Activated naive CD8-positive, alpha-beta T cell treated with anti-CD3 and anti-CD28 coated beads for 36 hours (primary cell): ENCODE measurements around the gene C13orf42. TPM values are rescaled to one million over a fixed set of nuclear protein-coding genes. Genes with fewer than 3 reads are reported as not detected.
"Not testable (repeated sequence)": the region's sequence is repeated elsewhere in the genome, so short reads cannot be mapped to it uniquely, and the experiment has no call there.

Experiments
- DNase-seq: peaks from one replicate; pipeline ENCODE4 v3.0.0; 2021
- H3K27ac Mint-ChIP-seq: one replicate; pipeline ENCODE4 v1.8.0; 2022; ENCODE audit warnings: mild to moderate bottlenecking, moderate library complexity, mixed read lengths
- H3K27me3 Mint-ChIP-seq: one replicate; pipeline ENCODE4 v1.8.0; 2022; ENCODE audit warnings: mild to moderate bottlenecking, mixed read lengths
- H3K36me3 Mint-ChIP-seq: one replicate; pipeline ENCODE4 v1.8.0; 2021; ENCODE audit warnings: mild to moderate bottlenecking, mixed read lengths
- H3K4me1 Mint-ChIP-seq: one replicate; pipeline ENCODE4 v1.8.0; 2021; ENCODE audit warnings: mixed read lengths
- H3K4me3 Mint-ChIP-seq: one replicate; pipeline ENCODE4 v1.8.0; 2022; ENCODE audit warnings: mild to moderate bottlenecking, moderate library complexity, mixed read lengths
- H3K9me3 Mint-ChIP-seq: one replicate; pipeline ENCODE4 v1.8.0; 2022; ENCODE audit warnings: mixed read lengths
- total RNA-seq, 2 experiments: library from RNA; stranded (reverse); gene quantifications; one replicate each; pipeline ENCODE4 v1.2.3, GENCODE V29; 2021

C13orf42 gene
- total RNA-seq, 2 experiments from 2014 or later: not detected

DNA sequence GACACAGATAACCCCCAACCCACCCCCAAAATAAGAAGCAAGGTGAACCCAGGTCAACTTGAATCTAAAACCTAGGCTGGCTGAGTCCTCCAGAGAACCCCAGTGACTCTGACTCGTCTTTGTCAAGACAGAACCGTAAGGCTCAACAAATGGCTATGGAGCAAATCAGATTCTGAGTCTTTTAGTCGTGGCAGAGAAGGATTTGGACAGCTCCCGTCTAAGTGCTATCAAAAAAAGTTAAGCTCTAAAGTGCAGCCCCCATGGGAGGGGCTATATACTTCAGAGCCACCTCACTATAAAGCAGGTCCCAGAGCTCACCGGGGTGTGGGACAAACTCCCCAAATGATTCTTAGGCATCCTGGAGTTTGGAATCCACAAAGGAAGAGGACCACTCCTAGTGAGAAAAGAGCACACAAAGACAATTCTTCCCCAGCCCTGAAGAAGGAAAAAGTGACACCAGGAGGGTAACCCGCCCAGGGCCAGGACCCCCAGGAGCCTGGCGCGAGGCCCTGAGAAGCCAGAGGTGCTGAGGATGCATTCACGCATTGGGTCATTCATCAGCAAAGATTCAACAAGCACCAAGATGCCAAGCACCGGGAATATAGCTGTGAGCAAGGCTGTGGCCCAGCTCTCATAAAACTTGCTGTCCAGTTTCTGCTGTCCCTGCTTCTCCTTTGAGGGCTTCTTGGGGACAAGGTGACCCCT, 25.4 kb upstream of the C13orf42 start:
- Mint-ChIP-seq H3K4me1 (no peaks in the 10 kb centered on the region), H3K27ac (no peak overlapping the region), H3K9me3 (peaks cover 4% of the 10 kb centered on the region), H3K27me3 (peaks cover 7% of the 10 kb centered on the region), H3K4me3 (no peak overlapping the region), H3K36me3 (no peaks in the 10 kb centered on the region)
- no peak for DNase-seq

DNA sequence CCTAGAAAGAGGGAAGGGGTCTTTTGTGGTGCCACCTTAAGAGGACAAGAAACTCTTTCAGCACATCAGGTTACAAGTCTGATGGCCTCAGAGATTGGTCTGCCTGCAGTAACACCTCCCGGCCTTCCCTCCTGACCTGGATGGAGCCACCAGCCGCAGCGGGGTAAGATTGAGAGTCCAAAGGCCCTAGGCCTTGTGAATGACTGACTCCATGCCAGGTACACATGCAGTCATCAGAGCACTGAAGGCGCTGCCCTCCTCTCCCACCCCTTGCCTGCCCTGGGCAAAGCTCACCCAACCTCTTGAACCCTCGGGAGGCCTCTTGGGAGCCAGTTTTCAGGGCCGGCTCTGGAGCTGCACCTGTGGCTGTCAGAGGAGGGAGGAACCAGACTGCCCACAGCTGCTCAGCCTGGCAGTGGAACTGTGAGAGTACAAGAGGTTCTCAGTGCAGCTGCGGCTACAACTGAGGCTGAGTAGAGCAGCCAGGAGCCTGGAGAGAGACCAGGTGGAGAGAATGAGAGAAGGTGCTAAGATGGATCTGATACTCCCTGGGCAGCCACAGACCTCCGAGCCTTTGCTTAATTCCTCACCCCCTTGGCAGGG, 23.8 kb upstream of the C13orf42 start:
- no peaks in the 10 kb centered on the region for H3K4me1 Mint-ChIP-seq
- H3K27ac Mint-ChIP-seq: no peak overlapping the region
- no peaks in the 10 kb centered on the region for H3K36me3 Mint-ChIP-seq
- peaks cover 7% of the 10 kb centered on the region for H3K27me3 Mint-ChIP-seq
- no peak for DNase-seq
- H3K4me3 Mint-ChIP-seq: no peak overlapping the region
- H3K9me3 Mint-ChIP-seq: peaks cover 4% of the 10 kb centered on the region

DNA sequence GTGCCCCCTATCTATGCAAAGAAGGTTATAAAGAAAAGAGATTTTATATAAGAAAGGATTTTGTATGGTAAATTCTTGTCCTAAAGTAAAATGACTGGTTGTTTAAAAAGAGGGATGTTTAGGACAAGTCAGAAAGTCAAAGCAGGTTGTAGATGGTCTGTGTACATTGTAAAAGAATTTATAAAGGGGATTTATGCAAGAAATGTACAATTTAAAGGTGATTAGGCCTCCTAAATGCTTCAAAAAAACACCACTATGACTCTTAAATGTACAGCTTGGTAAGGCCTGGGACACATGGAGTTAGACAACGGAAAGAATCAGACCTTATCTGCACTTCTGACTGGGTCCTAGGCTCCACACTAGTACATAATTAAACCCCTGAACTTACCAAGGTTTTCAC, 19.3 kb upstream of the C13orf42 start:
- Mint-ChIP-seq H3K27me3 (peaks cover 4% of the 10 kb centered on the region), H3K9me3 (peaks cover 4% of the 10 kb centered on the region), H3K4me1 (peaks cover 3% of the 10 kb centered on the region)

DNA sequence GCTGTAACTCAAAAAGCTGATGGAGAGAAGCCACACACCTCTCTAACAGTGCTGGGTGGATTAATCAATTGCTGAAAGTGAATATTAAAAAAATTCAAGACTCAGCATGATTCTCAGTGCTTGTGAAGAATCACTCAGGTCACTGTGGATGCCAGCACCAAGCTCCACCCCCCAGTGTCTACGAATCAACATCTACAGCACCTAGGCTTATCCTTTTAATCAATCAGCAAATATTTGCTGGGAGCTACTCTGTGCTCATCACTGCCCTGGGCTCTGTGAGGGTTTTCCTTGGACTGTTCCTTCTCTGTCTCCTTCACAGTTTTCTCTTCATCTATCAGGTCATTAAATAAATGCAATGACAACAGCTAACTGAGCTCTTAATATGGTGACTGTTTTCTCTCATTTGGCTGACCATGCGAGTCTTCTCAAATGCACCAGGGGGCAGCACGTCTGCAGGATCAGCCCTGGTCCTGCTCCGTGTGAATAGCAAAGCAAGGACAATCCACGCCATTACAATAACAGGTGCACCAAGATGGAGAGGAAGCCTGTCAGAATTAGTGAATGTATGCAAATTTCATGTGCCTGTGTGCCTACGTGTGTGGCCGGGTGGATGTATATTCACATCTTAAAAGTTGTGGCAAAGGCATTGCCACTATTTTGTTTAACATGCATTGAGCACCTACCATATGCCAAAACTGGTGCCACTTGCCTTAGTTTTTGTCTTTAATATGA, 14.6 kb upstream of the C13orf42 start:
- Mint-ChIP-seq H3K27me3 (peaks cover 23% of the 10 kb centered on the region), H3K9me3 (no peaks in the 10 kb centered on the region), H3K36me3 (no peaks in the 10 kb centered on the region), H3K27ac (no peak overlapping the region), H3K4me3 (no peak overlapping the region), H3K4me1 (peaks cover 12% of the 10 kb centered on the region)
- DNase-seq: peak; percentile 40

More for the DNA sequence above, 19.3 kb upstream of the C13orf42 start:
- Mint-ChIP-seq H3K4me3 (no peak overlapping the region), H3K27ac (no peak overlapping the region), H3K36me3 (no peaks in the 10 kb centered on the region)
- DNase-seq: no peak

DNA sequence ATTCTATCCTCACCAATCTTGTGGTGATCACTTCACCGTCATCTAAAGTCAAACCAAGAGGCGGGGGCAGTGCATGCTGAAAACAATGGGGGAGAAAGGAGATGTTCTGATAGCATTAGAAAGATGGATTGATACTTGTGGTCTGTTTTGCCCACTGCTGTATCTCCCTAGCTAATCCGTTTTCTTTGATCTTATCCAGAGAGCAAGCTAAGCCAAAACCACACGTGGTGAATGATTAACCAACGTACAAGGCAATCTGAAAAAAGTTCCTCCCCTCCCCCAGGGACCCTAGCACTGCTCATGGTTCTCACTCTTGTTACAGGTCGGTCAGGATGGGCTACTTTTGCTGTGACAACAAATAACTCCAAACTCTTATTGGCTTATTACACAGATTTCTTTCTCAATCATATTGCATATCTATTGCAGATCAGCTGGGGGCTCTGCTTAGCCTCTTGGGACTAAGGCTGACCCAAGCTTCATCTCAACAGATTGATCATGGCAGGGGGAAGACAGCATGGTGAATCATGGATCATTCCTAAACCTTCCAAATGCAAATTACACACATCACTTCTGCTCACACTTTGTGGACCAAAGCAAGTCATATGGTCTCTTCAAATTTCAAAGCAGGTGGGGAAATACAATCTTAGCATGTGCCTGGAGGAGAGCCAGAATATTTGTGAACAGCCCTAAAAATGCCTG, 11.9 kb upstream of the C13orf42 start:
- H3K27ac Mint-ChIP-seq: no peak overlapping the region
- DNase-seq: peak; percentile 26
- no peaks in the 10 kb centered on the region for H3K36me3 Mint-ChIP-seq
- no peak overlapping the region for H3K4me3 Mint-ChIP-seq
- H3K9me3 Mint-ChIP-seq: no peaks in the 10 kb centered on the region
- peaks cover 12% of the 10 kb centered on the region for H3K4me1 Mint-ChIP-seq
- H3K27me3 Mint-ChIP-seq: peaks cover 29% of the 10 kb centered on the region

DNA sequence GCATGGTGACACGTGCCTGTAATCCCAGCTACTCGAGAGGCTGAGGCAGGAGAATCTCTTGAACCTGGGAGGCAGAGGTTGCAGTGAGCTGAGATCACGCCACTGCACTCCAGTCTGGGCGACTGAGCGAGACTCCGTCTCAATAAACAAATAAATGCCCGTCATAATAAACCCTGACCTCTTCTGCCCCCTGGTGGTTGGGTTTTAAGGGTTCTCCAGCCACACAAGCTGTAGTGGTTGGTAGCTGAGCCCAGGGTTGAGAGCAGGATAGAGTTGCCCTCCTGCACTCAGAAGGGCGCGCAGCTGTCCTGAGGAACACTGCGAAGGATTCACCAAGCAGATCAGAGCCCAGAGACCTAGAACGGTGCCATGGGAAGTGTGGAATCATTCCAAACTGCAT, 9.8 kb upstream of the C13orf42 start:
- peaks cover 12% of the 10 kb centered on the region for H3K4me1 Mint-ChIP-seq

DNA sequence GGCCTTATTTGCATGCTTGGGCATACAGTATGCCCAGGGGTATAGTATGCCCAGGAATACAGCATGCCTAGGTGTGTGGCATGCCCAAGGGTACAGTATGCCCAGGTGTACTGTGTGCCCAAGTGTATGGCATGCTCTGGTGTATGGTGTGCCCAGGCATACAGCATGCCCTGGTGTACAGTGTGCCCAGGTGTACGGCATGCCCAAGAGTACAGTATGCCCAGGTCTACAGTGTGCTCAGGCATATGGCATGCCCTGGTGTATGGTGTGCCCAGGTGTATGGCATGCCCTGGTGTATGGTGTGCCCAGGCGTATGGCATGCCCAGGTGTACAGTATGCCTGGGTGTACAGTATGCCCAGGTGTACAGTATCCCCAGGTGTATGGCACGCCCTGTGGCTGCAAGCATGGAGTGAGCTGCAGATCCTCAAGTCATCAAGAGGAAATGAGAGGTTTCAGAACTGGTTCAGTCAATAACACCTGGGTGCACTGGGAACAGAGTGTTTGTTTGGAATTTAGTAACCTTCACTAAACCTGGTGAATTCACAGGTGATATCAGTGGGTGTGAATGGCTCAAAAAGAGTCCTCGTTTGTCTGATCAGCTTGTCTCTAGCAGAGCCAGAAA, 7.8 kb upstream of the C13orf42 start:
- H3K9me3 Mint-ChIP-seq: peaks cover 3% of the 10 kb centered on the region
- H3K36me3 Mint-ChIP-seq: no peaks in the 10 kb centered on the region
- DNase-seq: no peak
- H3K27me3 Mint-ChIP-seq: peaks cover 25% of the 10 kb centered on the region
- H3K27ac Mint-ChIP-seq: no peak overlapping the region
- no peak overlapping the region for H3K4me3 Mint-ChIP-seq
- H3K4me1 Mint-ChIP-seq: peaks cover 9% of the 10 kb centered on the region

More for the DNA sequence above, 9.8 kb upstream of the C13orf42 start:
- not testable (repeated sequence) for H3K4me3 Mint-ChIP-seq, H3K36me3 Mint-ChIP-seq, H3K9me3 Mint-ChIP-seq, H3K27ac Mint-ChIP-seq
- peaks cover 32% of the 10 kb centered on the region for H3K27me3 Mint-ChIP-seq
- DNase-seq: peak; percentile 12

DNA sequence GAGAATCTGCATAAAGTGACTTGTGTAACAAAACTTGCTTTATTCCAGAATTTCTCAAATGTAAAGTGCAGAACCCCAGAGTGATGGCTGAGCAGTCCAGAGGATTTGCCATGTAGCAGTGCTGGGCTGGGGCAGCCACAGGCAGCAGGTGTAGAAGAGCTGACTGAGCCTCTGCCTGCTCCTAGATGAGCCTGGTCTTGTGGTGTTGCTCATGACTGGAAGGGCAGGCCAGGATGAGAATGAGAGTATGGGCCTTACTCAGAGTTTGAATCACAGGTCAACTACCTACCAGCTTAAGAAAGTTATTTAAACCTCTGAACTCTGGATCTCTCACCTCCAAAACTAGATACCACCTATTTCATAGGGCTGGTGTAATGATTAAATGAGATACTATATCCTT, 2.9 kb upstream of the C13orf42 start:
- H3K4me3 Mint-ChIP-seq: no peak overlapping the region
- no peaks in the 10 kb centered on the region for H3K36me3 Mint-ChIP-seq
- H3K9me3 Mint-ChIP-seq: peaks cover 3% of the 10 kb centered on the region

DNA sequence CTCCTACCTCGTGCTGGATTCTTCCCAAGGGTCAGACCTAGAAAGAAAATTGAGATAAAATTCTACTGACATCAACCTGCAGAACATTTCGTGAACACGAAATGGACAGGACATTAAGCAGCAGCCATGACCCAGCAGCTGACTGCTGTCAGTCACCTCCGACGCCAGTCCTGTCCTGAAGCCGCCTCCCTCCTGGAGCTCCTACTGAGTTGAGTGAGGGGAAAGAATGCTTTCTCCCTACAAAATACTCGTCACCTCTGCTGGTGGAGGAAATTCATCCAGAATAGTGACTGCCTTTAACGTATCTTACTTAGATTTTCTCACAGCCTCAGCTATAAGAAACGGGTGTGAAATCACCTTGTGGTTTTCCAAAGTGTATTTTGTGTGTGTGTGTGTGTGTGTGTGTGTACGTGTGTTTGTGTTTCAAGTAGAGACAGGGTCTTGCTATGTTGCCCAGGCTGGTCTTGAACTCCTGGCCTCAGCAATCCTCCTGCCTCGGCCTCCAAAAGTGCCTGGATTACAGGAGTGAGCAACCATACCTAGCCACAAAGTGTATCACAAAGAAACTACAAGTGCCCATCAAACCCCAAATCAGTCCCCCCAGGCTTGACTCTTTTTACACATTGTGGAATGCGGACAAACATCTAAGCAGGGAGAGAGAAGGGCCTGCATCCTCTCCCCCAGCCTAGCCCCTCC, 2.3 kb upstream of the C13orf42 start:
- Mint-ChIP-seq H3K27me3 (peaks cover 9% of the 10 kb centered on the region), H3K27ac (no peak overlapping the region), H3K9me3 (peaks cover 3% of the 10 kb centered on the region), H3K36me3 (no peaks in the 10 kb centered on the region), H3K4me1 (no peaks in the 10 kb centered on the region), H3K4me3 (no peak overlapping the region)
- no peak for DNase-seq

More for the DNA sequence above, 2.9 kb upstream of the C13orf42 start:
- H3K27me3 Mint-ChIP-seq: peaks cover 9% of the 10 kb centered on the region
- H3K4me1 Mint-ChIP-seq: no peaks in the 10 kb centered on the region
- H3K27ac Mint-ChIP-seq: no peak overlapping the region
- no peak for DNase-seq

DNA sequence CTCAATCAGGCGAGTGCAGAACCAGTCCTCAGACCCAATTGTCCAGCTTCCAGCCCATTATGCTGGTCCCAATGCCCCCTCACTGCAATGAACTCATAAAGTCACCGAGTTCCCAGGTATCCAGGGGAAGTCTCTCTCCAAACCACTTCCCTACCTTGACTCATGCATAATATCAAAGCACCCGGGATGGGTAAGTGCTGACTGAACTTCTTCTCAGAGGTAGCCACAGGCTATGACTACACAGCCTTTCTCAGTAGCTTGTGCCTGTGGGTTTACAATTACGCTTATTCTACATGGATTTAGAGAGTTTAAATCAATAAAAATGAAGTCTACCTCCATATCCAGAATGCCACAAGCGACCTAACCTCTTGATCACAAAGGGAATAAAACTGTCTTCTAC, 1.7 kb upstream of the C13orf42 start:
- Mint-ChIP-seq H3K9me3 (peaks cover under 1% of the 10 kb centered on the region), H3K36me3 (no peaks in the 10 kb centered on the region), H3K4me1 (no peaks in the 10 kb centered on the region), H3K27me3 (peaks cover 5% of the 10 kb centered on the region), H3K4me3 (no peak overlapping the region), H3K27ac (no peak overlapping the region)
- no peak for DNase-seq

DNA sequence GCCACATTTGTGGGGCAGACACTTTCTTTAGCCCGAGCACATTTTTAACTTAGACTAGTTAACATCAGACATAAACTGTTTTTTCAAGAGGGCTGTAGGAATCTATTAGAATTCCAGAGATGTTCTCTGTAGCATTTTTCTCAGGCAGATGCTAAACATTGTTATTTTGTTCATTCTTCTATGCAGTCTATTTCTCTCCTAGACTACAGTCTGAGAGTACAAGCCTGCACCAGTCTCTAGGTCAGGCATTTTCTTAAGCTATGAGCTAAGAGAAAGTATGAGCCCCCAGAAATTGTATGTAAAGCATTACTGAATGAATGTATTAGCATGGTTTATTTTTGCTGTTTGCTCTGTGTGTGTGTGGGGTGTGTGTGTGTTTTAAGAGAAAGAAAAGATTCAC, 923 bp upstream of the C13orf42 start:
- Mint-ChIP-seq H3K27ac (no peak overlapping the region), H3K36me3 (no peaks in the 10 kb centered on the region), H3K9me3 (no peaks in the 10 kb centered on the region), H3K4me1 (no peaks in the 10 kb centered on the region), H3K4me3 (no peak overlapping the region), H3K27me3 (peaks cover 4% of the 10 kb centered on the region)
- no peak for DNase-seq

DNA sequence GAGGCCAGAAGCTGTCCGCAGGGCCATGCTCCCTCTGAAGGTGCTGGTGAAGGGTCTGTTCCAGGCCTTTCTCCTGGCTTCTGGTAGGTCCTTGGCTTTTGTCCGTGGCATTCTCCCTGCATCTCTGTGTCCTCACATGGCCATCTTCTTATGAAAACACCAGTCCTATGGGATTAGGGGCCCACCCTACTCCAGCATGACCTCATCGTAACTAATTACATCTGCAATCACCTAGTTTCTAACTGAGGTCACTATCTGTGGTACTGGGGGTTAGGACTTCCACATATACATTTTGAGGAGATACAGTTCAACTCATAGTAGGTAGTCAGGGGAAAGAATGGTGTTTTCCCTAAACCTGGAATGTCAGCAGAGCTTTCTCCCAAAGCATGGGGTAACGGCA, 3.1 kb downstream of the C13orf42 start:
- no peak for DNase-seq
- Mint-ChIP-seq H3K4me3 (no peak overlapping the region), H3K9me3 (no peaks in the 10 kb centered on the region), H3K27me3 (no peaks in the 10 kb centered on the region), H3K36me3 (no peaks in the 10 kb centered on the region), H3K27ac (no peak overlapping the region), H3K4me1 (no peaks in the 10 kb centered on the region)

DNA sequence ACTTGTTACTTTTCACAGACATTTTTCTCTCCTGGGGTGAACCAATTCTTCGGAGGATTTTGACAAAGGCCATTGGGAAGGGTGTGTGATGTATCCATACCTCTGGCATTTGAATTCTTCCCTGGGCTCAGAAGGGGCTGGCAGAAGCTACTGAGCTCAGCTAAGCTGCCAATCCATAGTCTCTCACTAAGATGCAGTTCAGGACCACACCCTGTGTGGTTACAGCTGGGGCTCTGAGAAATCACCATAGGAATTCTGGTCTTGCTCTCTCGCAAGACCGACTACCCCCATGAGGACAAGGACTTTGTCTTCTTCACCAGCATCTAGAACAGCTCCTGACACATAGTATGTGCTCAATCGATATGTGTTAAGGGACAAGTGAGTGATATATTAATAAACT, 6.0 kb downstream of the C13orf42 start:
- no peaks in the 10 kb centered on the region for H3K36me3 Mint-ChIP-seq
- H3K4me1 Mint-ChIP-seq: no peaks in the 10 kb centered on the region
- peaks cover 3% of the 10 kb centered on the region for H3K27me3 Mint-ChIP-seq
- no peaks in the 10 kb centered on the region for H3K9me3 Mint-ChIP-seq
- no peak for DNase-seq
- H3K4me3 Mint-ChIP-seq: no peak overlapping the region
- H3K27ac Mint-ChIP-seq: no peak overlapping the region

DNA sequence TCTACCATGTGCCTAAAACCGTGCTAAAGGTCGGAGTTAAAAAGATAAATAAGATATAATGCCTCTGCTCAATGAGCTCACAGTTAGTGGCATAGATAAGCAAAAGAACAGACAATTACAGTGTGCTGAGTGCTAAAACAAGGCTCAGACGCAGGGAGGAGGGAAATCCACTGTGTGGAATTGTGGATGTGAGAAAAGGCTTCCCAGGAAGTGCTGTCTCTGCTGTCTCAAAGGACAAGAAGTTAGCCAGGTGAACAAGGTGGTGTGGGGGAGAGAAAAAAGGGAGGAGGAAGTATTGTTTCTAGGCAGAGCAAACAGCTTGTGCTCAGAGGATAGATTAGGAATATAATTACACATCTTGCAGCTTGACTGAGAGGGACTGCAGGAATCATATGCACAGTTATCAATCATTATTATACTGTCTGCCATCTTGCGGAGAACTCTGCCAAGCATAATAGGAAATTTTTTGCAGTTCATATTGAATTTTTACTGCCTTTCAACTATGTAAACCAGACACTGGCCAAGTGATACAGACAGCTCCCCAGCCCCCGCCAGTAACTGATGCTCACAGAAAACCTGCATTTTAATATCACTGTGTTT, 9.3 kb downstream of the C13orf42 start:
- H3K27ac Mint-ChIP-seq: no peak overlapping the region
- H3K27me3 Mint-ChIP-seq: peaks cover 3% of the 10 kb centered on the region
- H3K9me3 Mint-ChIP-seq: no peaks in the 10 kb centered on the region
- H3K36me3 Mint-ChIP-seq: no peaks in the 10 kb centered on the region
- H3K4me1 Mint-ChIP-seq: no peaks in the 10 kb centered on the region
- no peak overlapping the region for H3K4me3 Mint-ChIP-seq
- no peak for DNase-seq
